NCI-H82 treated with DMSO at 0.1 percent for 48 hours (cell line): ENCODE results near the gene NCAM1.
A peak's percentile ranks its signal among the peaks of the same experiment; 100 is the strongest.

Experiments
- DNase-seq: peaks from one replicate; lab custom pipeline; 2025; ENCODE audit not compliant: unreplicated experiment; lab: John Stamatoyannopoulos, UW

NCAM1 gene

GRCh38 chr11:113198972-113199661, 237.9 kb downstream of the NCAM1 start:
- no peak for DNase-seq

- no peak for DNase-seq
Measured at GRCh38 chr11:113199866-113200265, 238.6 kb downstream of the NCAM1 start.

- no peak for DNase-seq
Measured at GRCh38 chr11:113201054-113201818, 240.0 kb downstream of the NCAM1 start.

- DNase-seq: no peak
Measured at GRCh38 chr11:113202431-113202830, 241.2 kb downstream of the NCAM1 start.

- DNase-seq: no peak
Measured at GRCh38 chr11:113203141-113203753, 242.0 kb downstream of the NCAM1 start.

- no peak for DNase-seq
Measured at GRCh38 chr11:113204280-113204679, 243.1 kb downstream of the NCAM1 start.

GRCh38 chr11:113213549-113213948, 252.3 kb downstream of the NCAM1 start:
- no peak for DNase-seq

- DNase-seq: no peak
Measured at GRCh38 chr11:113222241-113222640, 261.0 kb downstream of the NCAM1 start.

GRCh38 chr11:113234888-113235287, 273.7 kb downstream of the NCAM1 start:
- no peak for DNase-seq

- no peak for DNase-seq
Measured at GRCh38 chr11:113237261-113237660, 276.0 kb downstream of the NCAM1 start.

- DNase-seq: no peak
Measured at GRCh38 chr11:113238721-113239120, 277.5 kb downstream of the NCAM1 start.

GRCh38 chr11:113240389-113240788, 279.2 kb downstream of the NCAM1 start:
- no peak for DNase-seq

- peak; percentile 76 for DNase-seq
Measured at GRCh38 chr11:113240790-113241635, 279.8 kb downstream of the NCAM1 start.

- DNase-seq: peak; percentile 71
Measured at GRCh38 chr11:113241636-113242054, 280.4 kb downstream of the NCAM1 start.

- no peak for DNase-seq
Measured at GRCh38 chr11:113242060-113242459, 280.8 kb downstream of the NCAM1 start.

GRCh38 chr11:113242767-113243397, 281.7 kb downstream of the NCAM1 start:
- no peak for DNase-seq

GRCh38 chr11:113243696-113244095, 282.5 kb downstream of the NCAM1 start:
- no peak for DNase-seq

- DNase-seq: no peak
Measured at GRCh38 chr11:113245216-113245615, 284.0 kb downstream of the NCAM1 start.

- no peak for DNase-seq
Measured at GRCh38 chr11:113247221-113247620, 286.0 kb downstream of the NCAM1 start.

- DNase-seq: no peak
Measured at GRCh38 chr11:113247966-113248365, 286.7 kb downstream of the NCAM1 start.
